Ovary (tissue), 9 donors: ENCODE results near the gene COA7. TPM values are rescaled to one million over a fixed set of nuclear protein-coding genes. Genes with fewer than 3 reads are reported as not detected.

Source experiments
- DNase-seq, 5 donors: peaks; one replicate each; pipeline ENCODE4 v3.0.0-alpha.2; 2019 to 2020
- H3K27ac ChIP-seq, 2 donors: fragments of 200-600 bp; one replicate each; pipeline versions ENCODE4 v1.5.1 to v1.8.0; 2019 to 2022
- H3K27me3 ChIP-seq: fragments of 200-600 bp; one replicate; pipeline ENCODE4 v1.8.0; 2022
- H3K36me3 ChIP-seq: fragments of 200-600 bp; sonication (generic); one replicate; pipeline ENCODE4 v1.5.1; 2019
- H3K4me1 ChIP-seq: one replicate; pipeline ENCODE4 v1.8.1; 2013; ENCODE audit warnings: mild to moderate bottlenecking, moderate library complexity; ENCODE audit not compliant: insufficient read depth
- H3K4me3 ChIP-seq: fragments of 200-600 bp; sonication (generic); one replicate; pipeline ENCODE4 v1.5.1; 2017
- H3K9me3 ChIP-seq, 2 donors: fragments of 200-600 bp in 1 of 2; sonication (generic) in 1 of 2; one replicate each; pipeline versions ENCODE4 v1.5.1 to v1.8.1; 2013 to 2019; ENCODE audit warnings: mild to moderate bottlenecking in 1 of 2, moderate library complexity in 1 of 2
- EP300 ChIP-seq: sonication (generic); formaldehyde crosslinking; IDR thresholded peaks from one replicate; pipeline ENCODE4 v1.6.1; 2017; ENCODE audit warnings: antibody characterized with exemption
- POLR2A ChIP-seq: fragments of 450-650 bp; IDR thresholded peaks from one replicate; pipeline ENCODE4 v1.6.1; 2017; ENCODE audit warnings: antibody characterized with exemption, mild to moderate bottlenecking, moderate library complexity
- WGBS, 3 donors: extraction: QIAGEN DNeasy Blood & Tissue Kit in 1 of 3; methylation state at CpG; one replicate each; pipeline versions ENCODE4 v1.1.5 to v1.1.7; 2013 to 2017; 5-methylcytosine and 5-hydroxymethylcytosine counted together
- intact Hi-C, 4 donors: fragments of 100-400 bp; cut with DNase I; formaldehyde crosslinking; loops; one replicate each; pipeline versions ENCODE4 v1.11.0 to v1.15.1; 2022 to 2023
- polyA plus RNA-seq, 2 donors: library from polyadenylated mRNA; stranded (reverse); fragments of 200-250 nt in 1 of 2; fragments of 350-450 nt in 1 of 2; fragmentation: Illumina TruSeq in 1 of 2; extraction: RNeasy Lipid Tissue Mini Kit (QIAGEN cat#74804) in 1 of 2; gene quantifications; one replicate each; pipeline ENCODE4 v1.2.3, GENCODE V29; 2013 to 2014
- total RNA-seq, 7 donors: library from RNA; depleted of rRNA in 2 of 7; stranded (reverse); fragments of >200 nt in 2 of 7; fragmentation: NEBNext Ultra II Directional in 3 of 7; extraction: Animal tissue kit (Norgen Biotek cat#: 25700) in 3 of 7; gene quantifications; one replicate each; pipeline versions ENCODE4 v1.1.0 to v1.2.4, GENCODE V29; 2016 to 2023
- TF ChIP-seq, protein P1 (sequence below), 3 donors: fragments of 450-650 bp in 2 of 3; fragments of 200-600 bp in 1 of 3; IDR thresholded peaks; one replicate each; pipeline versions ENCODE4 v1.5.1 to v1.8.0; 2016 to 2022; ENCODE audit warnings: antibody characterized with exemption in 3 of 3, mild to moderate bottlenecking in 1 of 3
- donor health status: DM: no; HTN: no; CAD: no; lungs with moderate emphysema.
- donor health status: DM: no; HTN: no; CAD: no.
- donor health status: Bipolar disorder and iron deficiency.
- donor health status: DM: yes; HTN: yes; CAD: no.
- donor health status: DM: no; HTN: no; CAD: no.
- donor health status: DM: yes; HTN: yes; CAD: no.

COA7 gene
- total and polyA plus RNA-seq, 9 donors = 3.5 to 27.2 (median 15.1) TPM

DNA sequence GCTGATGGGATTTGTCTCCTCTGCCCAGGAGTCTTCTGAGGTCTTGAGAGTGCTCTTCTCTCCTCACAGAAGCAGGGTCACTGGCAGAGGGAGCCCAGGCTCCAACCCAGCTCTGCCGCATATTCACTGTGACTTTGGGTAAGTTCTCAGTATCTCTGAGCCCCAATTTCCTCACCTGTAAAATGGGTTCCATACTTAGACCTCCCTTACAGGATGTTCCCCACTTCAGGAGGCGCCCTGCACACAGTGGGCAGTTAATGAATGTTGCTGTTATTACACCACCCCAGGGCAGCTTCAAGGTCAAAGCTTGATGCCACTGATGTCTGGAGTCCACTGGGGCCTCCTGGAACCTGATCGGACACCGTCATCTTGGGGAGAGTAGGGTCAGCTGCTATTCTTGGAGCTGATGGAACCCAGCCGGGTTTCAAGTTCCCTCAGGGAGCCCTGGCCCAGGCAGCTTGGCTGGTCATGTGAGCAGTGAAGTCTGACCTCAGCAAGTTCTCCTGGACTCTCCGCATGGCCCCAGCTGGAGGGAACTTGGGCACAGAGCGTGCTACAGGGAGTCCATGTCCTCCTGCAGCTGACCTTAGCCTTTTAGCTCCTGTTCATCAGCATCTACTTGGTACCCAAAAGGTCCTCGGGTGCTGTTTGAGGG lies 21.8 kb downstream of the COA7 start:
- no peaks in the 10 kb centered on the region for H3K36me3 ChIP-seq
- intact Hi-C loops = no loop called here
- 69 to 75% (median 71%) methylated on average over 8 of the region's 8 CpGs for WGBS, 3 donors
- H3K4me3 ChIP-seq = no peak overlapping the region
- no peak for DNase-seq
- no peaks in the 10 kb centered on the region for H3K4me1 ChIP-seq
- no peak overlapping the region for H3K27ac ChIP-seq
- no peaks in the 10 kb centered on the region for H3K9me3 ChIP-seq
- no peaks in the 10 kb centered on the region for H3K27me3 ChIP-seq
- TF ChIP-seq, protein P1, sequence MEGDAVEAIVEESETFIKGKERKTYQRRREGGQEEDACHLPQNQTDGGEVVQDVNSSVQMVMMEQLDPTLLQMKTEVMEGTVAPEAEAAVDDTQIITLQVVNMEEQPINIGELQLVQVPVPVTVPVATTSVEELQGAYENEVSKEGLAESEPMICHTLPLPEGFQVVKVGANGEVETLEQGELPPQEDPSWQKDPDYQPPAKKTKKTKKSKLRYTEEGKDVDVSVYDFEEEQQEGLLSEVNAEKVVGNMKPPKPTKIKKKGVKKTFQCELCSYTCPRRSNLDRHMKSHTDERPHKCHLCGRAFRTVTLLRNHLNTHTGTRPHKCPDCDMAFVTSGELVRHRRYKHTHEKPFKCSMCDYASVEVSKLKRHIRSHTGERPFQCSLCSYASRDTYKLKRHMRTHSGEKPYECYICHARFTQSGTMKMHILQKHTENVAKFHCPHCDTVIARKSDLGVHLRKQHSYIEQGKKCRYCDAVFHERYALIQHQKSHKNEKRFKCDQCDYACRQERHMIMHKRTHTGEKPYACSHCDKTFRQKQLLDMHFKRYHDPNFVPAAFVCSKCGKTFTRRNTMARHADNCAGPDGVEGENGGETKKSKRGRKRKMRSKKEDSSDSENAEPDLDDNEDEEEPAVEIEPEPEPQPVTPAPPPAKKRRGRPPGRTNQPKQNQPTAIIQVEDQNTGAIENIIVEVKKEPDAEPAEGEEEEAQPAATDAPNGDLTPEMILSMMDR (IDR thresholded peaks at IDR 0.05) = no peak
- no peak for TF ChIP-seq POLR2A
- TF ChIP-seq EP300 = no peak

DNA sequence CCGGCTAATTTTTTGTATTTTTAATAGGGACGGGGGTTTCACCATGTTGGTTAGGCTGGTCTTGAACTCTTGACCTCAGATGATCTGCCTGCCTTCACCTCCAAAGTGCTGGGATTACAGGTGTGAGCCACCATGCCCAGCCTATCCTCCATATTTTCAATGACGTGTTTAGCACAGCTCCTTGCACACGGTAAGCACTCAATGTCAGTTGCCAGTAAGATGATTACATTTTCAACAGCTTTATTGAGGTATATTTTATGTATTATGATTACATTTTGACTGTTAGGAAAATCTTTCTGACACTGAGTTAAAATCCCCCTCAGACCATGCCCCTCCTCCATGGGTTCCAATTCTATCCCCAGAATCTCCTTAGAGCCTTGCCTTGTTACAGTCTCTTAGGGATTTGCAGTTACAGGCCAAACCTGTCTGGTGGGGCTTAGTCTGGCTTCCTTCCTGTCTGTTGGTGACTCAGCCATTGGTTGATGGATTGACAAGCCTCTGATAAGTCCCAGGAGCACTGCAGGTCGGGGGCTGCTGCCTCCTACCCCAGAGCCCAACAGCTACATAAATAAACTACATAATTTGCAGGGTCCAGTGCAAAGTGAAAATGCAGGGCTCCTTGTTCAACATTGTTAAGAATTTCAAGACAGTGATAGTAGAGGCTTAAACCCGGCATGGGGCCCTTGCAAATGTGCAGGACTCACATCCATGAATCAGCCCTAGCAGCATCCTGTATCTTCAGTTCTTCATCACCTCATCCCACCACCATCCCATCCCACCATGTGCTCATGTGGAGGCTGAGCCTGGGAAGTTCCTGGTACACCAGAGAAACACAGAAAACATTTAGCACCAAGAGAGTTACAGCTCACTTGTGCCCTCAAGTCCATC lies 23.4 kb downstream of the COA7 start:
- Histone ChIP-seq H3K4me3 (no peak overlapping the region), H3K9me3 (no peaks in the 10 kb centered on the region), H3K27ac (no peak overlapping the region), H3K4me1 (no peaks in the 10 kb centered on the region), H3K27me3 (no peaks in the 10 kb centered on the region), H3K36me3 (no peaks in the 10 kb centered on the region)
- TF ChIP-seq EP300 (no peak), POLR2A (no peak)
- TF ChIP-seq, protein P1 (IDR thresholded peaks at IDR 0.05) = no peak
- DNase-seq = no peak
- intact Hi-C loops = no loop called here
- WGBS, 3 donors = 68 to 77% (median 74%) methylated on average over 6 of the region's 6 CpGs

DNA sequence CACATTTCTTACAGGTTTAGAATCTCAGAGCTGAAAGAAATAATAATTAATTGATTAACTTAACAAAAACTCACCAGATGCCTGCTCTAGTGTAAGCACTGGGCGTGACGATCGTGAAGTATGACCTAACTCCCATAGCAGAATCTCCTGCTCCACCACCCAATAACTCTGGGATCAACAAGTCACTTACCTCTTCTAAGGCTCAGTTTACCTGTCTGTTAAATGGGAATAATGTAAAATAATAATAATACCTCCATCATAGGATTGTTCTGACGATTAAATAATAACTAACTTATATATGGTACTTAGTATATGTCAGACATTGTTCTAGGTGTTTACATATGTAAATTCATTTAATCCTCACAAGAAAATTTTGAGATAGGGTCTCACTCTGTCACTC lies 24.6 kb downstream of the COA7 start:
- 89 to 99% (median 91%) methylated on average over 4 of the region's 4 CpGs for WGBS, 3 donors
- intact Hi-C loops = no loop called here
- TF ChIP-seq EP300 = no peak
- Histone ChIP-seq H3K9me3 (no peaks in the 10 kb centered on the region), H3K27ac (no peak overlapping the region), H3K4me1 (no peaks in the 10 kb centered on the region), H3K36me3 (no peaks in the 10 kb centered on the region), H3K27me3 (no peaks in the 10 kb centered on the region), H3K4me3 (no peak overlapping the region)
- no peak for DNase-seq

DNA sequence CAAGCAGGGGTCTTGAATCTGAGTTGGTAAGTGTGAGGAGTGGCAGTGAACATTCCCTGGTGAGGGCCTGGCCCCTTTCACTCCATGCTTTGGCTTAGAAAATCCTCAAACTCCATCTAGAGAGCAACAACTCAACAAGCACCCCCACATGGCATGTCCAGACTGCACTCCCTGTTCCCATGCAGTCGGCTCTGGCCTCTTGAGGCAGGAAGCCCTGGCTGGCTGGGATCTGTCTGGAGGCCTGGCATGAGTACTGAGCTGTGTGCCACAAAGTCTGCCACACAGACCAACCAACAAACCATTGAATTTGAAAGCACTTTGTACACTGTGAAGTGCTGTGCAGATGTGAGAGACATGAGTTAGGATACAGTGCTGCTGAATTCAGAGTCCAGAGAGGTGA lies 25.2 kb downstream of the COA7 start:
- Histone ChIP-seq H3K27ac (no peak overlapping the region), H3K36me3 (no peaks in the 10 kb centered on the region), H3K4me1 (no peaks in the 10 kb centered on the region), H3K27me3 (no peaks in the 10 kb centered on the region), H3K4me3 (no peak overlapping the region), H3K9me3 (no peaks in the 10 kb centered on the region)
- TF ChIP-seq POLR2A (no peak), EP300 (no peak)
- TF ChIP-seq, protein P1 (IDR thresholded peaks at IDR 0.05) = no peak
- WGBS, 3 donors = 29 to 65% (median 55%) methylated on average over 1 of the region's 1 CpG
- DNase-seq = no peak
- intact Hi-C loops = no loop called here

DNA sequence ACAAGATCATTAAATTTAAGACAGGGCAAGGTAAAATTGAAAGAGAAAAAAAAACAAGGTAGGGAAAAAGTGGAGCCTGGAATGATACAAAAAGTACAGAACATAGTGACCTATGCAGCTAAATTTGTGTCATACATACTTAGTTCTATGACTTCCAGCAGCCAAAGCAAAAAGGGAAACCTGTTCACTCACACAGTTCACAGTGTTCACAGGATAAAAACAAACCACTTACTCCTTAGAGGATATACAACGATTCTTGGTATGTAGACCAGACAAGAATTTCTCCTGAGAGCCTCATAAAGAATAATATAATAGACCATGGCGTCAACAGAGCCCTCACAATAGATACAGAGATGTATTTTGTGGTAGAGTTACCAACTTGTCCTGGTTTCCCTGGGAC lies 27.5 kb downstream of the COA7 start:
- no peak overlapping the region for H3K4me3 ChIP-seq
- DNase-seq = no peak
- H3K36me3 ChIP-seq = no peaks in the 10 kb centered on the region
- no peaks in the 10 kb centered on the region for H3K27me3 ChIP-seq
- 60 to 75% (median 74%) methylated on average over 2 of the region's 2 CpGs for WGBS, 3 donors
- TF ChIP-seq EP300 (no peak), POLR2A (no peak)
- TF ChIP-seq, protein P1 (IDR thresholded peaks at IDR 0.05) = no peak
- no peak overlapping the region for H3K27ac ChIP-seq
- no peaks in the 10 kb centered on the region for H3K4me1 ChIP-seq
- no peaks in the 10 kb centered on the region for H3K9me3 ChIP-seq
- intact Hi-C loops = no loop called here
